SK-N-SH (cell line): Measurements from ENCODE around the gene TARS3. TPM values are rescaled to one million over a fixed set of nuclear protein-coding genes. Genes with fewer than 3 reads are reported as not detected.
A peak's percentile ranks its signal among the peaks of the same experiment; 100 is the strongest.

Experiments used
- CTCF ChIA-PET: fragments of 300-600, 350-600 bp; formaldehyde crosslinking; extraction: SDS; loops from one replicate; lab custom pipeline; 2021; lab: Yijun Ruan, JAX
- POLR2A ChIA-PET: fragments of 350-600 bp; sonication (Branson Sonifier 250); formaldehyde crosslinking; extraction: SDS; loops from one replicate; lab custom pipeline; 2020; ENCODE audit warnings: antibody characterized with exemption, inconsistent platforms; lab: Yijun Ruan, JAX
- DNase-seq: peaks from one replicate; pipeline ENCODE4 v3.0.0; 2012
- H2AFZ ChIP-seq: fragments of 200-600 bp; sonication (generic); 2 replicates; pipeline ENCODE4 v1.8.1; 2016; ENCODE audit warnings: antibody characterized with exemption, mild to moderate bottlenecking, low read depth
- H3F3A ChIP-seq: fragments of 200-600 bp; sonication (generic); replicated peaks from 2 replicates; pipeline ENCODE3; 2016; ENCODE audit warnings: antibody characterized with exemption, mild to moderate bottlenecking; ENCODE audit not compliant: insufficient read depth
- H3K27ac ChIP-seq, 2 experiments: fragments of 200-500 bp in 1 of 2; fragments of 200-600 bp in 1 of 2; sonication (Bioruptor generic) in 1 of 2; sonication (generic), shearing (Covaris generic) in 1 of 2; 2 replicates each; pipeline versions ENCODE4 v1.5.1 to v1.6.1; 2014 to 2016; ENCODE audit warnings: low read depth in 2 of 2, inconsistent platforms in 1 of 2, low read length in 1 of 2, mild to moderate bottlenecking in 1 of 2, mixed read lengths in 1 of 2
- H3K27me3 ChIP-seq: fragments of 200-600 bp; sonication (generic), shearing (Covaris generic); 2 replicates; pipeline ENCODE4 v1.6.1; 2016; ENCODE audit warnings: mixed run types; ENCODE audit not compliant: insufficient read depth
- H3K36me3 ChIP-seq, 2 experiments: fragments of 200-500 bp in 1 of 2; fragments of 200-600 bp in 1 of 2; sonication (Bioruptor generic) in 1 of 2; sonication (generic) in 1 of 2; replicated peaks in 1 of 2; 2 replicates each; pipeline versions ENCODE3 to v1.5.1; 2014 to 2016; ENCODE audit warnings: low read length in 1 of 2, mild to moderate bottlenecking in 1 of 2; ENCODE audit not compliant: insufficient read depth in 2 of 2, control insufficient read depth in 1 of 2
- H3K4me1 ChIP-seq, 2 experiments: fragments of 200-500 bp in 1 of 2; fragments of 200-600 bp in 1 of 2; sonication (Bioruptor generic) in 1 of 2; sonication (generic), shearing (Covaris generic) in 1 of 2; 2 replicates each; pipeline versions ENCODE4 v1.5.1 to v1.6.1; 2014 to 2016; ENCODE audit warnings: low read depth in 1 of 2, low read length in 1 of 2, mixed run types in 1 of 2; ENCODE audit not compliant: insufficient read depth in 2 of 2, control insufficient read depth in 1 of 2
- H3K4me2 ChIP-seq: fragments of 200-600 bp; sonication (generic), shearing (Covaris generic); 2 replicates; pipeline ENCODE4 v1.6.1; 2017; ENCODE audit warnings: mixed run types
- H3K4me3 ChIP-seq, 2 experiments: fragments of 200-500 bp in 1 of 2; fragments of 200-600 bp in 1 of 2; sonication (Bioruptor generic) in 1 of 2; sonication (generic), shearing (Covaris generic) in 1 of 2; 2 replicates each; pipeline versions ENCODE4 v1.5.1 to v1.8.1; 2014 to 2016; ENCODE audit warnings: low read depth in 2 of 2, inconsistent platforms in 1 of 2, low read length in 1 of 2, mild to moderate bottlenecking in 1 of 2, mixed read lengths in 1 of 2, moderate library complexity in 1 of 2
- H3K79me2 ChIP-seq: fragments of 200-600 bp; sonication (generic); 2 replicates; pipeline ENCODE4 v1.8.1; 2017; ENCODE audit warnings: mild to moderate bottlenecking; ENCODE audit not compliant: insufficient read depth
- H3K9ac ChIP-seq: fragments of 200-600 bp; sonication (generic); 2 replicates; pipeline ENCODE4 v1.6.1; 2017; ENCODE audit warnings: mixed run types
- H3K9me2 ChIP-seq: fragments of 200-600 bp; sonication (generic); 2 replicates; pipeline ENCODE4 v1.6.1; 2017; ENCODE audit warnings: mixed run types
- H3K9me3 ChIP-seq: fragments of 200-600 bp; sonication (generic); 2 replicates; pipeline ENCODE4 v1.6.1; 2017; ENCODE audit warnings: mixed run types, mild to moderate bottlenecking, moderate library complexity
- H4K20me1 ChIP-seq: fragments of 200-600 bp; sonication (generic); 2 replicates; pipeline ENCODE4 v1.6.1; 2017; ENCODE audit warnings: mild to moderate bottlenecking, mixed run types; ENCODE audit not compliant: insufficient read depth
- ELF1 ChIP-seq: IDR thresholded peaks from 2 replicates; pipeline ENCODE4 v1.4.0; 2012
- EP300 ChIP-seq, 2 experiments: IDR thresholded peaks; 2 replicates each; pipeline versions ENCODE4 v1.4.0 to v1.6.1; 2012; ENCODE audit warnings: borderline replicate concordance in 1 of 2, low read depth in 1 of 2, low read length in 1 of 2
- FOSL2 ChIP-seq: IDR thresholded peaks from 2 replicates; pipeline ENCODE4 v1.4.0; 2012; ENCODE audit warnings: low read depth, mild to moderate bottlenecking, moderate library complexity, borderline replicate concordance
- FOXM1 ChIP-seq: IDR thresholded peaks from 2 replicates; pipeline ENCODE4 v1.4.0; 2012; ENCODE audit warnings: low read depth, mild to moderate bottlenecking
- GABPA ChIP-seq: IDR thresholded peaks from 2 replicates; pipeline ENCODE4 v1.4.0; 2012; ENCODE audit warnings: low read depth, mild to moderate bottlenecking
- IRF3 ChIP-seq: fragments of 150-350 bp; IDR thresholded peaks from 2 replicates; pipeline ENCODE4 v1.6.1; 2016; ENCODE audit warnings: mild to moderate bottlenecking, low read depth, low read length
- JUND ChIP-seq: IDR thresholded peaks from 2 replicates; pipeline ENCODE4 v1.4.0; 2012
- MAX ChIP-seq: IDR thresholded peaks from 2 replicates; pipeline ENCODE4 v1.4.0; 2012; ENCODE audit warnings: low read depth
- NFIC ChIP-seq: IDR thresholded peaks from 2 replicates; pipeline ENCODE4 v1.4.0; 2012; ENCODE audit warnings: borderline replicate concordance
- PBX3 ChIP-seq: IDR thresholded peaks from 2 replicates; pipeline ENCODE4; 2012
- SIN3A ChIP-seq: IDR thresholded peaks from 2 replicates; pipeline ENCODE4 v1.6.1; 2012; ENCODE audit warnings: low read depth, mild to moderate bottlenecking, low read length, moderate library complexity, borderline replicate concordance
- TCF12 ChIP-seq: IDR thresholded peaks from 2 replicates; pipeline ENCODE4 v1.4.0; 2012
- USF2 ChIP-seq: fragments of 150-350 bp; IDR thresholded peaks from 2 replicates; pipeline ENCODE4 v1.6.1; 2017; ENCODE audit warnings: antibody characterized with exemption, low read length, low read depth, borderline replicate concordance
- YY1 ChIP-seq: IDR thresholded peaks from 2 replicates; pipeline ENCODE4 v1.4.0; 2012; ENCODE audit warnings: low read depth, mild to moderate bottlenecking
- WGBS: methylation state at CpG from one replicate; pipeline ENCODE4 v1.1.6; 2017; ENCODE audit warnings: low lambda C conversion rate; 5-methylcytosine and 5-hydroxymethylcytosine counted together
- polyA plus RNA-seq, 3 experiments: library from polyadenylated mRNA; depleted of rRNA; stranded (reverse); fragments of >200 nt; gene quantifications; 2 replicates each; pipeline ENCODE4 v1.2.3, GENCODE V29; 2012

Gene TARS3
- polyA plus RNA-seq, 1 of the 3 experiments (the other 2 are of a cell fraction): 3.5 TPM

- Histone ChIP-seq H3K4me2 (peak overlapping the region; percentile 49; the same call in 1 of the 2 replicates), H3K4me3 (no peak overlapping the region), H3K9me3 (no peaks in the 10 kb centered on the region), H3K27ac (peak overlapping the region; percentile 56 to 74), H2AFZ (no peak overlapping the region), H3K27me3 (no peaks in the 10 kb centered on the region), H3K9me2 (no peaks in the 10 kb centered on the region), H3K79me2 (no peaks in the 10 kb centered on the region), H3K36me3 (peaks cover 30 to 54% of the 10 kb centered on the region in 2 experiments), H3F3A (peaks cover 27% of the 10 kb centered on the region), H4K20me1 (no peaks in the 10 kb centered on the region), H3K4me1 (peaks cover 3 to 9% of the 10 kb centered on the region in 2 experiments; a peak in 3 of 4 replicates), H3K9ac (peak overlapping the region; percentile 28; the same call in 1 of the 2 replicates)
- WGBS: 90% methylated on average over 16 of the region's 16 CpGs
- DNase-seq: no peak
- TF ChIP-seq FOXM1: no peak
- peak; percentile 66 for TF ChIP-seq PBX3
- TF ChIP-seq SIN3A: no peak
- peak; percentile 49; the same call in 1 of the 2 replicates for TF ChIP-seq TCF12
- POLR2A ChIA-PET: no interaction called here
- CTCF ChIA-PET: interaction anchor here (1.3 kb wide), 1 partner anchor 8 kb away, joined by 4 read pairs; no protein-coding TSS in a partner anchor
Observed at GRCh38 chr15:101675796-101676582, 48.3 kb downstream of the TARS3 start.

- Histone ChIP-seq H3F3A (peaks cover 27% of the 10 kb centered on the region), H3K9me2 (no peaks in the 10 kb centered on the region), H3K79me2 (no peaks in the 10 kb centered on the region), H3K4me1 (peaks cover 3 to 9% of the 10 kb centered on the region in 2 experiments; a peak in 3 of 4 replicates), H3K4me2 (peak overlapping the region; percentile 49; the same call in 1 of the 2 replicates), H3K9ac (peak overlapping the region; percentile 31; the same call in 1 of the 2 replicates), H2AFZ (no peak overlapping the region)
- DNase-seq: no peak
- TF ChIP-seq TCF12 (peak; percentile 48), ELF1 (no peak), JUND (peak; percentile 74; the same call in 1 of the 2 replicates), FOXM1 (no peak), YY1 (no peak), PBX3 (peak; percentile 26; the same call in 1 of the 2 replicates), MAX (0 out of 2 replicates have a peak, but pooled peaks have one; percentile 35), IRF3 (no peak), EP300 (IDR thresholded peaks at IDR 0.05; ENCODE audit: borderline replicate concordance in 1 of 2, low read depth in 1 of 2, low read length in 1 of 2) (peak in 1 of 2 experiments; percentile 19; a peak in 1 of 4 replicates), FOSL2 (peak; percentile 74), GABPA (no peak), NFIC (no peak), USF2 (no peak)
- TF ChIP-seq, all 33 proteins: peak for 6
- CTCF ChIA-PET: no interaction called here
- Histone ChIP-seq H3K27ac (peak overlapping the region; percentile 56 to 74), H3K4me3 (no peak overlapping the region), H3K36me3 (peaks cover 29 to 56% of the 10 kb centered on the region in 2 experiments), H3K9me3 (no peaks in the 10 kb centered on the region), H4K20me1 (no peaks in the 10 kb centered on the region), H3K27me3 (no peaks in the 10 kb centered on the region)
- POLR2A ChIA-PET: no interaction called here
- 11% methylated on average over 5 of the region's 5 CpGs for WGBS
Observed at GRCh38 chr15:101675015-101675414, 49.3 kb downstream of the TARS3 start.
